HepG2 (cell line): Measurements from ENCODE around the gene FAHD1. TPM values are rescaled to one million over a fixed set of nuclear protein-coding genes. Genes with fewer than 3 reads are reported as not detected.

ENCODE experiments used
- ADNP ChIP-seq: sonication (generic); formaldehyde crosslinking; IDR thresholded peaks from 2 replicates; pipeline ENCODE4 v1.4.0; 2020; ENCODE audit warnings: missing genetic modification reagents
- GFI1 ChIP-seq: sonication (generic); formaldehyde crosslinking; IDR thresholded peaks from 2 replicates; pipeline ENCODE4 v1.5.0; 2020; ENCODE audit warnings: missing genetic modification reagents, mild to moderate bottlenecking, borderline replicate concordance
- KDM6A ChIP-seq: IDR thresholded peaks from 2 replicates; pipeline ENCODE4 v1.6.1; 2016; ENCODE audit warnings: low read depth
- NR2C2 ChIP-seq: sonication (generic); formaldehyde crosslinking; IDR thresholded peaks from 2 replicates; pipeline ENCODE4 v1.4.0; 2020; ENCODE audit warnings: missing genetic modification reagents, mild to moderate bottlenecking, moderate library complexity, borderline replicate concordance
- NRL ChIP-seq: sonication (generic); formaldehyde crosslinking; IDR thresholded peaks from 2 replicates; pipeline ENCODE4 v1.5.0; 2020; ENCODE audit warnings: missing genetic modification reagents, mild to moderate bottlenecking, moderate library complexity, borderline replicate concordance
- polyA plus RNA-seq, 8 experiments: library from polyadenylated mRNA; depleted of rRNA in 3 of 8; stranded (reverse) in 7 of 8; unstranded in 1 of 8; fragments of >200 nt; fragmentation: Illumina TruSeq in 4 of 8; extraction: Trizol in 4 of 8; gene quantifications; 2 replicates each; pipeline versions ENCODE4 v1.2.1 to v1.2.3, GENCODE V29; 2011 to 2016; ENCODE audit warnings: low read depth in 4 of 8, missing spikeins in 1 of 8, mixed read lengths in 1 of 8; ENCODE audit not compliant: insufficient read depth in 1 of 8
- total RNA-seq, 5 experiments: library from RNA; depleted of rRNA; stranded (reverse); fragments of >200 nt; fragmentation: Illumina TruSeq; extraction: Trizol; gene quantifications; 2 replicates each; pipeline ENCODE4 v1.2.3, GENCODE V29; 2016; ENCODE audit warnings: low read depth in 1 of 5
- TF ChIP-seq, protein P1 (sequence below): sonication (generic); formaldehyde crosslinking; IDR thresholded peaks from 2 replicates; pipeline ENCODE4 v1.5.0; 2020; ENCODE audit warnings: mild to moderate bottlenecking, missing genetic modification reagents, borderline replicate concordance
- TF ChIP-seq, protein P2 (sequence below): sonication (generic); formaldehyde crosslinking; IDR thresholded peaks from 2 replicates; pipeline ENCODE4 v1.9.0; 2022; ENCODE audit warnings: low read depth, missing genetic modification reagents
- TF ChIP-seq, protein P3 (sequence below): sonication (generic); formaldehyde crosslinking; IDR thresholded peaks from 2 replicates; pipeline ENCODE4 v1.4.0; 2020; ENCODE audit warnings: missing genetic modification reagents, borderline replicate concordance
- TF ChIP-seq, protein P4 (sequence below): IDR thresholded peaks from 2 replicates; pipeline ENCODE4 v1.6.1; 2018; ENCODE audit warnings: missing genetic modification reagents, mild to moderate bottlenecking, missing compliant biosample characterization
- TF ChIP-seq, protein P5 (sequence below): sonication (generic); formaldehyde crosslinking; IDR thresholded peaks from 2 replicates; pipeline ENCODE4 v1.4.0; 2020; ENCODE audit warnings: missing genetic modification reagents, mild to moderate bottlenecking, borderline replicate concordance
- TF ChIP-seq, protein P6 (sequence below): sonication (generic); formaldehyde crosslinking; IDR thresholded peaks from 2 replicates; pipeline ENCODE4 v1.4.0; 2020; ENCODE audit warnings: missing genetic modification reagents

The FAHD1 gene
- total and polyA plus RNA-seq, 2 of the 13 experiments (the other 11 are each of a cell fraction or from before 2014, with no cell fraction given) = 39.0 to 45.3 TPM

DNA sequence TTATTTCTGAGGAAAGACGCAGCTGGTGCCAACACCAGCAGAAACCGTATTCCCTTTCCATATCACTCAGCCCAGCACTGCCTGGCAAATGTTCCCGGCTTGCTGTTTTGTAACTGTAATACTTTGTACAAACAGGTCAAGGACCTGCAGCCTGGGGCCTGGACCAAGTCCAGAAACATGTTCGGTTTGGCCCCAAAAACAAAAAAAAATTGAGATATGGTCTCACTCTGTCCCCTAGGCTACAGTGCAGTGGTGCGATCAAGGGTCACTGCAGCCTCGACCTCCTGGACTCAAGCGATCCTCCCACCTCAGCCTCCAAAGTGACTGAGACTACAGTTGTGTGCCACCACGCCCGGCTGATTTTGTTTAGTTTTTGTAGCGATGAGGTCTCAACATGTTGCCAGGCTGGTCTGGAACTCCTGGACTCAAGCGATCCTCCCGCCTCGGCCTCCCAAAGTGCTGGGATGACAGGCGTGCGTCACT lies 1.6 kb upstream of the FAHD1 start (continued):
- TF ChIP-seq, protein P1, sequence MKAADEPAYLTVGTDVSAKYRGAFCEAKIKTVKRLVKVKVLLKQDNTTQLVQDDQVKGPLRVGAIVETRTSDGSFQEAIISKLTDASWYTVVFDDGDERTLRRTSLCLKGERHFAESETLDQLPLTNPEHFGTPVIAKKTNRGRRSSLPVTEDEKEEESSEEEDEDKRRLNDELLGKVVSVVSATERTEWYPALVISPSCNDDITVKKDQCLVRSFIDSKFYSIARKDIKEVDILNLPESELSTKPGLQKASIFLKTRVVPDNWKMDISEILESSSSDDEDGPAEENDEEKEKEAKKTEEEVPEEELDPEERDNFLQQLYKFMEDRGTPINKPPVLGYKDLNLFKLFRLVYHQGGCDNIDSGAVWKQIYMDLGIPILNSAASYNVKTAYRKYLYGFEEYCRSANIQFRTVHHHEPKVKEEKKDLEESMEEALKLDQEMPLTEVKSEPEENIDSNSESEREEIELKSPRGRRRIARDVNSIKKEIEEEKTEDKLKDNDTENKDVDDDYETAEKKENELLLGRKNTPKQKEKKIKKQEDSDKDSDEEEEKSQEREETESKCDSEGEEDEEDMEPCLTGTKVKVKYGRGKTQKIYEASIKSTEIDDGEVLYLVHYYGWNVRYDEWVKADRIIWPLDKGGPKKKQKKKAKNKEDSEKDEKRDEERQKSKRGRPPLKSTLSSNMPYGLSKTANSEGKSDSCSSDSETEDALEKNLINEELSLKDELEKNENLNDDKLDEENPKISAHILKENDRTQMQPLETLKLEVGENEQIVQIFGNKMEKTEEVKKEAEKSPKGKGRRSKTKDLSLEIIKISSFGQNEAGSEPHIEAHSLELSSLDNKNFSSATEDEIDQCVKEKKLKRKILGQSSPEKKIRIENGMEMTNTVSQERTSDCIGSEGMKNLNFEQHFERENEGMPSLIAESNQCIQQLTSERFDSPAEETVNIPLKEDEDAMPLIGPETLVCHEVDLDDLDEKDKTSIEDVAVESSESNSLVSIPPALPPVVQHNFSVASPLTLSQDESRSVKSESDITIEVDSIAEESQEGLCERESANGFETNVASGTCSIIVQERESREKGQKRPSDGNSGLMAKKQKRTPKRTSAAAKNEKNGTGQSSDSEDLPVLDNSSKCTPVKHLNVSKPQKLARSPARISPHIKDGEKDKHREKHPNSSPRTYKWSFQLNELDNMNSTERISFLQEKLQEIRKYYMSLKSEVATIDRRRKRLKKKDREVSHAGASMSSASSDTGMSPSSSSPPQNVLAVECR (CRISPR knock-in tag) = peak; percentile 76; the same call in 1 of the 2 replicates
- TF ChIP-seq ADNP (CRISPR knock-in tag) = peak; percentile 95
- TF ChIP-seq, protein P2, sequence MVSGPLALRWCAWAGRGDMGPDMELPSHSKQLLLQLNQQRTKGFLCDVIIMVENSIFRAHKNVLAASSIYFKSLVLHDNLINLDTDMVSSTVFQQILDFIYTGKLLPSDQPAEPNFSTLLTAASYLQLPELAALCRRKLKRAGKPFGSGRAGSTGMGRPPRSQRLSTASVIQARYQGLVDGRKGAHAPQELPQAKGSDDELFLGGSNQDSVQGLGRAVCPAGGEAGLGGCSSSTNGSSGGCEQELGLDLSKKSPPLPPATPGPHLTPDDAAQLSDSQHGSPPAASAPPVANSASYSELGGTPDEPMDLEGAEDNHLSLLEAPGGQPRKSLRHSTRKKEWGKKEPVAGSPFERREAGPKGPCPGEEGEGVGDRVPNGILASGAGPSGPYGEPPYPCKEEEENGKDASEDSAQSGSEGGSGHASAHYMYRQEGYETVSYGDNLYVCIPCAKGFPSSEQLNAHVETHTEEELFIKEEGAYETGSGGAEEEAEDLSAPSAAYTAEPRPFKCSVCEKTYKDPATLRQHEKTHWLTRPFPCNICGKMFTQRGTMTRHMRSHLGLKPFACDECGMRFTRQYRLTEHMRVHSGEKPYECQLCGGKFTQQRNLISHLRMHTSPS (CRISPR knock-in tag) = peak; percentile 31; the same call in 1 of the 2 replicates
- TF ChIP-seq, protein P3, sequence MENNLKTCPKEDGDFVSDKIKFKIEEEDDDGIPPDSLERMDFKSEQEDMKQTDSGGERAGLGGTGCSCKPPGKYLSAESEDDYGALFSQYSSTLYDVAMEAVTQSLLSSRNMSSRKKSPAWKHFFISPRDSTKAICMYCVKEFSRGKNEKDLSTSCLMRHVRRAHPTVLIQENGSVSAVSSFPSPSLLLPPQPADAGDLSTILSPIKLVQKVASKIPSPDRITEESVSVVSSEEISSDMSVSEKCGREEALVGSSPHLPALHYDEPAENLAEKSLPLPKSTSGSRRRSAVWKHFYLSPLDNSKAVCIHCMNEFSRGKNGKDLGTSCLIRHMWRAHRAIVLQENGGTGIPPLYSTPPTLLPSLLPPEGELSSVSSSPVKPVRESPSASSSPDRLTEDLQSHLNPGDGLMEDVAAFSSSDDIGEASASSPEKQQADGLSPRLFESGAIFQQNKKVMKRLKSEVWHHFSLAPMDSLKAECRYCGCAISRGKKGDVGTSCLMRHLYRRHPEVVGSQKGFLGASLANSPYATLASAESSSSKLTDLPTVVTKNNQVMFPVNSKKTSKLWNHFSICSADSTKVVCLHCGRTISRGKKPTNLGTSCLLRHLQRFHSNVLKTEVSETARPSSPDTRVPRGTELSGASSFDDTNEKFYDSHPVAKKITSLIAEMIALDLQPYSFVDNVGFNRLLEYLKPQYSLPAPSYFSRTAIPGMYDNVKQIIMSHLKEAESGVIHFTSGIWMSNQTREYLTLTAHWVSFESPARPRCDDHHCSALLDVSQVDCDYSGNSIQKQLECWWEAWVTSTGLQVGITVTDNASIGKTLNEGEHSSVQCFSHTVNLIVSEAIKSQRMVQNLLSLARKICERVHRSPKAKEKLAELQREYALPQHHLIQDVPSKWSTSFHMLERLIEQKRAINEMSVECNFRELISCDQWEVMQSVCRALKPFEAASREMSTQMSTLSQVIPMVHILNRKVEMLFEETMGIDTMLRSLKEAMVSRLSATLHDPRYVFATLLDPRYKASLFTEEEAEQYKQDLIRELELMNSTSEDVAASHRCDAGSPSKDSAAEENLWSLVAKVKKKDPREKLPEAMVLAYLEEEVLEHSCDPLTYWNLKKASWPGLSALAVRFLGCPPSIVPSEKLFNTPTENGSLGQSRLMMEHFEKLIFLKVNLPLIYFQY (CRISPR knock-in tag) = peak; percentile 57
- TF ChIP-seq KDM6A (CRISPR knock-in tag) = no peak
- TF ChIP-seq GFI1 (CRISPR knock-in tag) = 0 out of 2 replicates have a peak, but pooled peaks have one; percentile 30
- TF ChIP-seq, protein P4, sequence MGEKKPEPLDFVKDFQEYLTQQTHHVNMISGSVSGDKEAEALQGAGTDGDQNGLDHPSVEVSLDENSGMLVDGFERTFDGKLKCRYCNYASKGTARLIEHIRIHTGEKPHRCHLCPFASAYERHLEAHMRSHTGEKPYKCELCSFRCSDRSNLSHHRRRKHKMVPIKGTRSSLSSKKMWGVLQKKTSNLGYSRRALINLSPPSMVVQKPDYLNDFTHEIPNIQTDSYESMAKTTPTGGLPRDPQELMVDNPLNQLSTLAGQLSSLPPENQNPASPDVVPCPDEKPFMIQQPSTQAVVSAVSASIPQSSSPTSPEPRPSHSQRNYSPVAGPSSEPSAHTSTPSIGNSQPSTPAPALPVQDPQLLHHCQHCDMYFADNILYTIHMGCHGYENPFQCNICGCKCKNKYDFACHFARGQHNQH (CRISPR knock-in tag) = peak; percentile 42; the same call in 1 of the 2 replicates
- TF ChIP-seq, protein P5, sequence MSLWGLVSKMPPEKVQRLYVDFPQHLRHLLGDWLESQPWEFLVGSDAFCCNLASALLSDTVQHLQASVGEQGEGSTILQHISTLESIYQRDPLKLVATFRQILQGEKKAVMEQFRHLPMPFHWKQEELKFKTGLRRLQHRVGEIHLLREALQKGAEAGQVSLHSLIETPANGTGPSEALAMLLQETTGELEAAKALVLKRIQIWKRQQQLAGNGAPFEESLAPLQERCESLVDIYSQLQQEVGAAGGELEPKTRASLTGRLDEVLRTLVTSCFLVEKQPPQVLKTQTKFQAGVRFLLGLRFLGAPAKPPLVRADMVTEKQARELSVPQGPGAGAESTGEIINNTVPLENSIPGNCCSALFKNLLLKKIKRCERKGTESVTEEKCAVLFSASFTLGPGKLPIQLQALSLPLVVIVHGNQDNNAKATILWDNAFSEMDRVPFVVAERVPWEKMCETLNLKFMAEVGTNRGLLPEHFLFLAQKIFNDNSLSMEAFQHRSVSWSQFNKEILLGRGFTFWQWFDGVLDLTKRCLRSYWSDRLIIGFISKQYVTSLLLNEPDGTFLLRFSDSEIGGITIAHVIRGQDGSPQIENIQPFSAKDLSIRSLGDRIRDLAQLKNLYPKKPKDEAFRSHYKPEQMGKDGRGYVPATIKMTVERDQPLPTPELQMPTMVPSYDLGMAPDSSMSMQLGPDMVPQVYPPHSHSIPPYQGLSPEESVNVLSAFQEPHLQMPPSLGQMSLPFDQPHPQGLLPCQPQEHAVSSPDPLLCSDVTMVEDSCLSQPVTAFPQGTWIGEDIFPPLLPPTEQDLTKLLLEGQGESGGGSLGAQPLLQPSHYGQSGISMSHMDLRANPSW = no peak
- TF ChIP-seq NR2C2 (CRISPR knock-in tag) = peak; percentile 54
- TF ChIP-seq NRL (CRISPR knock-in tag) = peak; percentile 39; the same call in 1 of the 2 replicates
- TF ChIP-seq, protein P6, sequence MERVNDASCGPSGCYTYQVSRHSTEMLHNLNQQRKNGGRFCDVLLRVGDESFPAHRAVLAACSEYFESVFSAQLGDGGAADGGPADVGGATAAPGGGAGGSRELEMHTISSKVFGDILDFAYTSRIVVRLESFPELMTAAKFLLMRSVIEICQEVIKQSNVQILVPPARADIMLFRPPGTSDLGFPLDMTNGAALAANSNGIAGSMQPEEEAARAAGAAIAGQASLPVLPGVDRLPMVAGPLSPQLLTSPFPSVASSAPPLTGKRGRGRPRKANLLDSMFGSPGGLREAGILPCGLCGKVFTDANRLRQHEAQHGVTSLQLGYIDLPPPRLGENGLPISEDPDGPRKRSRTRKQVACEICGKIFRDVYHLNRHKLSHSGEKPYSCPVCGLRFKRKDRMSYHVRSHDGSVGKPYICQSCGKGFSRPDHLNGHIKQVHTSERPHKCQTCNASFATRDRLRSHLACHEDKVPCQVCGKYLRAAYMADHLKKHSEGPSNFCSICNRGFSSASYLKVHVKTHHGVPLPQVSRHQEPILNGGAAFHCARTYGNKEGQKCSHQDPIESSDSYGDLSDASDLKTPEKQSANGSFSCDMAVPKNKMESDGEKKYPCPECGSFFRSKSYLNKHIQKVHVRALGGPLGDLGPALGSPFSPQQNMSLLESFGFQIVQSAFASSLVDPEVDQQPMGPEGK (CRISPR knock-in tag) = peak; percentile 49
